Calu3 (cell line): ENCODE results near the gene PIK3R2. TPM values are rescaled to one million over a fixed set of nuclear protein-coding genes. Genes with fewer than 3 reads are reported as not detected.

ENCODE experiments used
- BruUV-seq: library from RNA; stranded (reverse); fragments of 400-500 nt; replicated peaks from 2 replicates; lab custom pipeline; 2021; lab: Mats Ljungman, UMichigan
- CTCF ChIA-PET: fragments of 300-600 bp; sonication (Branson Sonifier 250); formaldehyde crosslinking; loops from one replicate; lab custom pipeline; 2022; ENCODE audit warnings: antibody characterized with exemption; lab: Charles Lee
- DNase-seq: peaks from one replicate; pipeline ENCODE4 v3.0.0; 2022
- H3K27ac Mint-ChIP-seq: one replicate; pipeline ENCODE4 v1.8.0; 2022; ENCODE audit warnings: mixed read lengths; ENCODE audit not compliant: unreplicated experiment
- H3K27me3 Mint-ChIP-seq: one replicate; pipeline ENCODE4 v1.8.0; 2022; ENCODE audit warnings: mixed read lengths; ENCODE audit not compliant: unreplicated experiment
- H3K36me3 Mint-ChIP-seq: one replicate; pipeline ENCODE4 v1.8.0; 2022; ENCODE audit warnings: mild to moderate bottlenecking, moderate library complexity, mixed read lengths; ENCODE audit not compliant: insufficient read depth, unreplicated experiment
- H3K4me1 Mint-ChIP-seq: one replicate; pipeline ENCODE4 v1.8.0; 2022; ENCODE audit warnings: mild to moderate bottlenecking, low read depth, mixed read lengths; ENCODE audit not compliant: unreplicated experiment
- H3K4me3 Mint-ChIP-seq: one replicate; pipeline ENCODE4 v1.8.0; 2022; ENCODE audit warnings: mild to moderate bottlenecking, low read depth, moderate library complexity, mixed read lengths; ENCODE audit not compliant: unreplicated experiment
- H3K9me3 Mint-ChIP-seq: one replicate; pipeline ENCODE4 v1.8.0; 2022; ENCODE audit warnings: low read depth, mixed read lengths; ENCODE audit not compliant: unreplicated experiment
- CTCF ChIP-seq: fragments of 200-600 bp; IDR thresholded peaks from one replicate; pipeline ENCODE4 v1.8.0; 2022; ENCODE audit warnings: antibody characterized with exemption; ENCODE audit not compliant: unreplicated experiment
- intact Hi-C: fragments of 100-400 bp; cut with micrococcal nuclease; formaldehyde crosslinking; loops from one replicate; pipeline ENCODE4 v1.10.0; 2022; ENCODE audit not compliant: unreplicated experiment
- total RNA-seq: library from RNA; stranded (reverse); gene quantifications from 2 replicates; pipeline ENCODE4 v1.2.3, GENCODE V29; 2022

Gene PIK3R2
- total RNA-seq, 1 experiment from 2014 or later = 23.2 TPM

- DNase-seq = peak; percentile 89
- BruUV-seq = no TSS peak
Measured at GRCh38 chr19:18112989-18113478, 39.9 kb upstream of the PIK3R2 start.

GRCh38 chr19:18113827-18114226 is 39.1 kb upstream of the PIK3R2 start:
- no peak for TF ChIP-seq CTCF

More at GRCh38 chr19:18112989-18113478, 39.9 kb upstream of the PIK3R2 start:
- H3K27me3 Mint-ChIP-seq = no peaks in the 10 kb centered on the region
- no peak overlapping the region for H3K4me3 Mint-ChIP-seq
- TF ChIP-seq CTCF = peak; percentile 57
- CTCF ChIA-PET = interaction anchor here (0.5 to 2.9 kb wide), 10 partner anchors 9 to 371 kb away, joined by 3 to 20 read pairs (median 5); partner anchors contain the start of genes MPV17L2 and PIK3R2
- H3K36me3 Mint-ChIP-seq = peaks cover 34% of the 10 kb centered on the region
- H3K4me1 Mint-ChIP-seq = peaks cover 19% of the 10 kb centered on the region
- intact Hi-C loops = loop anchor here (5.0 kb wide), 1 partner anchor 39 kb away; the partner anchor contains the start of gene PIK3R2
- H3K9me3 Mint-ChIP-seq = no peaks in the 10 kb centered on the region
- no peak overlapping the region for H3K27ac Mint-ChIP-seq

GRCh38 chr19:18114483-18114882 is 38.5 kb upstream of the PIK3R2 start:
- no peaks in the 10 kb centered on the region for H3K27me3 Mint-ChIP-seq
- H3K36me3 Mint-ChIP-seq = peaks cover 33% of the 10 kb centered on the region
- H3K4me3 Mint-ChIP-seq = no peak overlapping the region
- TF ChIP-seq CTCF = no peak
- no peaks in the 10 kb centered on the region for H3K9me3 Mint-ChIP-seq
- peaks cover 13% of the 10 kb centered on the region for H3K4me1 Mint-ChIP-seq
- no peak overlapping the region for H3K27ac Mint-ChIP-seq
- intact Hi-C loops = loop anchor here (5.0 kb wide), 1 partner anchor 38 kb away; the partner anchor contains the start of gene PIK3R2
- DNase-seq = no peak
- CTCF ChIA-PET = no interaction called here
- BruUV-seq = no TSS peak

More at GRCh38 chr19:18113827-18114226, 39.1 kb upstream of the PIK3R2 start:
- H3K27ac Mint-ChIP-seq = no peak overlapping the region
- no peaks in the 10 kb centered on the region for H3K27me3 Mint-ChIP-seq
- DNase-seq = no peak
- peaks cover 20% of the 10 kb centered on the region for H3K4me1 Mint-ChIP-seq
- H3K36me3 Mint-ChIP-seq = peaks cover 40% of the 10 kb centered on the region
- H3K9me3 Mint-ChIP-seq = no peaks in the 10 kb centered on the region
- no peak overlapping the region for H3K4me3 Mint-ChIP-seq
- BruUV-seq = no TSS peak
- CTCF ChIA-PET = interaction anchor here (1.0 kb wide), 1 partner anchor 78 kb away, joined by 6 read pairs; no protein-coding TSS in a partner anchor
- intact Hi-C loops = loop anchor here (5.0 kb wide), 1 partner anchor 38 kb away; the partner anchor contains the start of gene PIK3R2

GRCh38 chr19:18117364-18117691 is 35.6 kb upstream of the PIK3R2 start:
- no peak for TF ChIP-seq CTCF
- no TSS peak for BruUV-seq
- Mint-ChIP-seq H3K4me1 (peaks cover 13% of the 10 kb centered on the region), H3K27me3 (no peaks in the 10 kb centered on the region), H3K36me3 (peaks cover 22% of the 10 kb centered on the region), H3K9me3 (no peaks in the 10 kb centered on the region), H3K4me3 (peak overlapping the region; percentile 90), H3K27ac (peak overlapping the region; percentile 76)
- intact Hi-C loops = no loop called here
- no peak for DNase-seq
- CTCF ChIA-PET = no interaction called here
